ENCODE results near the gene ZNF280A. TPM values are rescaled to one million over a fixed set of nuclear protein-coding genes. Genes with fewer than 3 reads are reported as not detected.
"Not testable (repeated sequence)": the region's sequence is repeated elsewhere in the genome, so short reads cannot be mapped to it uniquely, and the experiment has no call there.

ZNF280A gene
- total RNA-seq, 1 donor from 2014 or later = not detected

GRCh38 chr22:22469527-22469926 lies 50.5 kb downstream of the ZNF280A start:
- Mint-ChIP-seq H3K27ac (no peak overlapping the region), H3K4me3 (no peak overlapping the region), H3K4me1 (no peaks in the 10 kb centered on the region), H3K9me3 (peaks cover 13% of the 10 kb centered on the region), H3K36me3 (ENCODE audit: low read depth) (peaks cover 3% of the 10 kb centered on the region), H3K27me3 (no peaks in the 10 kb centered on the region)
- ChIA-PET POLR2A (no interaction called here), CTCF (no interaction called here)
- intact Hi-C loops (cut with micrococcal nuclease) = loop anchor here (10.0 kb wide), 1 partner anchor 215 kb away; no protein-coding TSS in a partner anchor
- ATAC-seq (ENCODE audit: low read depth) (no peak), DNase-seq (no peak)
- no peak for TF ChIP-seq CTCF (IDR thresholded peaks at IDR 0.05)

- intact Hi-C loops (cut with micrococcal nuclease) = loop anchor here (10.0 kb wide), 1 partner anchor 216 kb away; no protein-coding TSS in a partner anchor
- H3K9me3 Mint-ChIP-seq = peaks cover 13% of the 10 kb centered on the region
- H3K27ac Mint-ChIP-seq; DNase-seq; H3K4me3 Mint-ChIP-seq; ATAC-seq (ENCODE audit: low read depth); H3K4me1 Mint-ChIP-seq; H3K36me3 Mint-ChIP-seq (ENCODE audit: low read depth); H3K27me3 Mint-ChIP-seq; CTCF ChIA-PET; POLR2A ChIA-PET: not testable (repeated sequence)
Observed at GRCh38 chr22:22468794-22469469, 51.1 kb downstream of the ZNF280A start.

GRCh38 chr22:22467112-22467511 lies 53.0 kb downstream of the ZNF280A start:
- Mint-ChIP-seq H3K27me3 (peaks cover 4% of the 10 kb centered on the region), H3K9me3 (peaks cover 13% of the 10 kb centered on the region), H3K36me3 (ENCODE audit: low read depth) (peaks cover 3% of the 10 kb centered on the region), H3K4me1 (peaks cover 16% of the 10 kb centered on the region), H3K27ac (no peak overlapping the region), H3K4me3 (no peak overlapping the region)
- POLR2A ChIA-PET = no interaction called here
- intact Hi-C loops (cut with micrococcal nuclease) = loop anchor here (10.0 kb wide), 1 partner anchor 218 kb away; no protein-coding TSS in a partner anchor
- CTCF ChIA-PET = no interaction called here
- no peak for ATAC-seq (ENCODE audit: low read depth)
- TF ChIP-seq CTCF (IDR thresholded peaks at IDR 0.05) = no peak
- DNase-seq = no peak

- DNase-seq = no peak
- peaks cover 16% of the 10 kb centered on the region for H3K4me1 Mint-ChIP-seq
- ATAC-seq (ENCODE audit: low read depth) = no peak
- no peak overlapping the region for H3K27ac Mint-ChIP-seq
- intact Hi-C loops (cut with micrococcal nuclease) = loop anchor here (2.0 to 10.0 kb wide), 2 partner anchors 219 to 491 kb away; no protein-coding TSS in a partner anchor
- H3K27me3 Mint-ChIP-seq = peaks cover 4% of the 10 kb centered on the region
- POLR2A ChIA-PET = no interaction called here
- H3K4me3 Mint-ChIP-seq = no peak overlapping the region
- peaks cover 3% of the 10 kb centered on the region for H3K36me3 Mint-ChIP-seq (ENCODE audit: low read depth)
- TF ChIP-seq CTCF (IDR thresholded peaks at IDR 0.05) = no peak
- peaks cover 13% of the 10 kb centered on the region for H3K9me3 Mint-ChIP-seq
- CTCF ChIA-PET = interaction anchor here (0.8 to 1.6 kb wide), 4 partner anchors 16 to 280 kb away, joined by 3 read pairs; no protein-coding TSS in a partner anchor
Observed at GRCh38 chr22:22465782-22466181, 54.3 kb downstream of the ZNF280A start.

- no peak for TF ChIP-seq CTCF (IDR thresholded peaks at IDR 0.05)
- CTCF ChIA-PET = interaction anchor here (0.6 to 1.6 kb wide), 5 partner anchors 122 to 490 kb away, joined by 3 to 11 read pairs (median 3); no protein-coding TSS in a partner anchor
- H3K36me3 Mint-ChIP-seq (ENCODE audit: low read depth) = peaks cover 3% of the 10 kb centered on the region
- intact Hi-C loops (cut with micrococcal nuclease) = loop anchor here (2.0 to 10.0 kb wide), 2 partner anchors 220 to 492 kb away; no protein-coding TSS in a partner anchor
- H3K27ac Mint-ChIP-seq = no peak overlapping the region
- H3K4me3 Mint-ChIP-seq = no peak overlapping the region
- peaks cover 19% of the 10 kb centered on the region for H3K4me1 Mint-ChIP-seq
- peaks cover 13% of the 10 kb centered on the region for H3K9me3 Mint-ChIP-seq
- peaks cover 4% of the 10 kb centered on the region for H3K27me3 Mint-ChIP-seq
- ATAC-seq (ENCODE audit: low read depth) (no peak), DNase-seq (no peak)
- POLR2A ChIA-PET = no interaction called here
Observed at GRCh38 chr22:22465094-22465602, 54.9 kb downstream of the ZNF280A start.

Measured in activated B cell treated with CpG ODN at 0.5 μM for 24 hours (primary cell).